Pancreas (tissue), 10 donors: Measurements from ENCODE around the gene PLXNB1. TPM values are rescaled to one million over a fixed set of nuclear protein-coding genes. Genes with fewer than 3 reads are reported as not detected.

Experiments used
- ATAC-seq, 4 donors: fragments of 200-7000 bp; cut with Tn5 transposase; one replicate each; pipeline versions ENCODE4 v1.8.0 to v1.9.1; 2020; ENCODE audit warnings: mild to moderate bottlenecking in 4 of 4, moderate library complexity in 4 of 4
- DNase-seq, 6 donors: peaks; one replicate each; pipeline ENCODE4 v3.0.0-alpha.2; 2020
- FAIRE-seq: peaks from 2 replicates; lab custom pipeline; 2012; peaks lifted over from hg19 to GRCh38; lab: Jason Lieb, UNC
- H3K27ac ChIP-seq, 4 donors: fragments of 200-600 bp; sonication (generic); 1 replicate in 3 of 4; 2 replicates in 1 of 4; pipeline versions ENCODE4 v1.5.0 to v1.8.0; 2020
- H3K27me3 ChIP-seq, 4 donors: fragments of 200-600 bp; one replicate each; pipeline ENCODE4 v1.8.0; 2021
- H3K36me3 ChIP-seq, 3 donors: fragments of 200-600 bp; sonication (generic) in 1 of 3; one replicate each; pipeline versions ENCODE4 v1.5.0 to v1.8.0; 2020 to 2021
- H3K4me1 ChIP-seq, 3 donors: fragments of 200-600 bp; one replicate each; pipeline ENCODE4 v1.8.0; 2021
- H3K4me3 ChIP-seq, 4 donors: fragments of 200-600 bp; sonication (generic) in 2 of 4; one replicate each; pipeline versions ENCODE4 v1.5.0 to v1.8.0; 2020 to 2021
- H3K9me3 ChIP-seq, 4 donors: fragments of 200-600 bp; one replicate each; pipeline ENCODE4 v1.8.0; 2021
- CTCF ChIP-seq, 4 donors: fragments of 200-600 bp; sonication (generic) in 3 of 4; IDR thresholded peaks; one replicate each; pipeline versions ENCODE4 v1.5.0 to v1.8.0; 2021; ENCODE audit warnings: antibody characterized with exemption in 4 of 4
- WGBS, 2 donors: extraction: QIAGEN DNeasy Blood & Tissue Kit; methylation state at CpG; one replicate each; pipeline ENCODE4 v1.1.7; 2013; 5-methylcytosine and 5-hydroxymethylcytosine counted together
- intact Hi-C, 3 donors: fragments of 100-400 bp; cut with DNase I; formaldehyde crosslinking; loops; one replicate each; pipeline versions ENCODE4 v1.11.1 to v1.14.2; 2022
- polyA plus RNA-seq, 2 donors: library from polyadenylated mRNA; stranded (reverse); fragments of 200-250 nt; gene quantifications; one replicate each; pipeline ENCODE4 v1.2.3, GENCODE V29; 2013
- total RNA-seq, 6 donors: library from RNA; stranded (reverse); fragmentation: NEBNext Ultra II Directional in 4 of 6; extraction: Animal tissue kit (Norgen Biotek cat#: 25700) in 4 of 6; gene quantifications; one replicate each; pipeline versions ENCODE4 v1.2.1 to v1.2.4, GENCODE V29; 2021 to 2023
- donor health status: healthy with polysubstance abuse.
- donor health status: DM: no; HTN: no; CAD: no; lungs with moderate emphysema.
- donor health status: DM: no; HTN: no; CAD: no.
- donor health status: control.
- donor health status: control.
- donor health status: Bipolar disorder and iron deficiency.
- donor health status: DM: yes; HTN: yes; CAD: no.
- donor health status: DM: no; HTN: no; CAD: no.
- donor health status: DM: no; HTN: no; CAD: no.
- donor health status: DM: yes; HTN: yes; CAD: no.

The PLXNB1 gene
- total and polyA plus RNA-seq, 8 donors, result 47.8 to 372 (median 74.3) TPM

- WGBS, 2 donors, result 1% methylated on average over 42 to 86 of the region's 86 CpGs
Measured at GRCh38 chr3:48429317-48429959, 448 bp downstream of the PLXNB1 start.

GRCh38 chr3:48428572-48429316, 1.1 kb downstream of the PLXNB1 start:
- ATAC-seq, result peak; percentile 51 to 75 (median 73)
- H3K9me3 ChIP-seq, result no peaks in the 10 kb centered on the region
- peak; percentile 70 to 90 (median 77) for DNase-seq
- 1 to 2% methylated on average over 54 to 60 of the region's 60 CpGs for WGBS, 2 donors
- H3K27ac ChIP-seq, result peak overlapping the region; percentile 90 to 95 (median 93)
- H3K27me3 ChIP-seq, result no peaks in the 10 kb centered on the region
- H3K4me3 ChIP-seq, result peak overlapping the region; percentile 68 to 87 (median 85)
- no peak for FAIRE-seq
- H3K36me3 ChIP-seq, result peaks cover 0 to 5% (median 0%) of the 10 kb centered on the region in 3 donors
- TF ChIP-seq CTCF (IDR thresholded peaks at IDR 0.05), result no peak
- peaks cover 3 to 17% (median 9%) of the 10 kb centered on the region in 3 donors for H3K4me1 ChIP-seq
- intact Hi-C loops, result no loop called here

More at GRCh38 chr3:48429317-48429959, 448 bp downstream of the PLXNB1 start:
- Histone ChIP-seq H3K27me3 (no peaks in the 10 kb centered on the region), H3K36me3 (peaks cover 0 to 4% (median 0%) of the 10 kb centered on the region in 3 donors), H3K4me3 (peak overlapping the region; percentile 68 to 87 (median 85)), H3K9me3 (no peaks in the 10 kb centered on the region), H3K4me1 (peaks cover 3 to 17% (median 9%) of the 10 kb centered on the region in 3 donors), H3K27ac (peak overlapping the region; percentile 90 to 95 (median 93))
- FAIRE-seq, result no peak
- intact Hi-C loops, result no loop called here
- peak; percentile 61 to 68 (median 65) for ATAC-seq
- no peak for TF ChIP-seq CTCF (IDR thresholded peaks at IDR 0.05)
- peak; percentile 79 to 94 (median 86) for DNase-seq

GRCh38 chr3:48428088-48428571, 1.8 kb downstream of the PLXNB1 start:
- no peak for ATAC-seq
- H3K4me3 ChIP-seq, result peak overlapping the region; percentile 68 to 87 (median 85)
- H3K27me3 ChIP-seq, result no peaks in the 10 kb centered on the region
- FAIRE-seq, result no peak
- TF ChIP-seq CTCF (IDR thresholded peaks at IDR 0.05), result no peak
- WGBS, 2 donors, result 9 to 13% methylated on average over 7 of the region's 7 CpGs
- intact Hi-C loops, result no loop called here
- H3K9me3 ChIP-seq, result no peaks in the 10 kb centered on the region
- peaks cover 3 to 17% (median 9%) of the 10 kb centered on the region in 3 donors for H3K4me1 ChIP-seq
- peak overlapping the region; percentile 90 to 95 (median 93) for H3K27ac ChIP-seq
- DNase-seq, result peak in 1 of 6 donors; percentile 53
- peaks cover 0 to 9% (median 0%) of the 10 kb centered on the region in 3 donors for H3K36me3 ChIP-seq

GRCh38 chr3:48427630-48427962, 2.3 kb downstream of the PLXNB1 start:
- FAIRE-seq, result no peak
- H3K27ac ChIP-seq, result peak overlapping the region; percentile 90 to 95 (median 93)
- no peaks in the 10 kb centered on the region for H3K9me3 ChIP-seq
- no peak for TF ChIP-seq CTCF (IDR thresholded peaks at IDR 0.05)
- ATAC-seq, result no peak
- intact Hi-C loops, result no loop called here
- H3K4me3 ChIP-seq, result peak overlapping the region in 2 of 4 donors; percentile 86 to 87
- 63 to 67% methylated on average over 9 of the region's 9 CpGs for WGBS, 2 donors
- H3K4me1 ChIP-seq, result peaks cover 3 to 17% (median 9%) of the 10 kb centered on the region in 3 donors
- DNase-seq, result peak in 3 of 6 donors; percentile 27 to 55 (median 48)
- H3K27me3 ChIP-seq, result no peaks in the 10 kb centered on the region
- peaks cover 0 to 8% (median 0%) of the 10 kb centered on the region in 3 donors for H3K36me3 ChIP-seq
